ENCODE measurements around the gene RNF187. TPM values are rescaled to one million over a fixed set of nuclear protein-coding genes. Genes with fewer than 3 reads are reported as not detected.

RNF187 gene
- total RNA-seq, 1 experiment from 2014 or later, result 141 TPM

- peak overlapping the region; percentile 100 for H3K27ac Mint-ChIP-seq
- H3K9me3 Mint-ChIP-seq, result no peaks in the 10 kb centered on the region
- H3K4me1 Mint-ChIP-seq, result peaks cover 27% of the 10 kb centered on the region
- CTCF ChIA-PET, result interaction anchor here (1.3 to 2.2 kb wide), 2 partner anchors 30 to 63 kb away, joined by 3 to 7 read pairs; no protein-coding TSS in a partner anchor
- DNase-seq (ENCODE audit: low spot score), result no peak
- peaks cover 1% of the 10 kb centered on the region; the same call in 1 of the 2 replicates for H3K27me3 Mint-ChIP-seq (ENCODE audit: low read depth)
- POLR2A ChIA-PET, result interaction anchor here (0.9 to 3.1 kb wide), 4 partner anchors 8 to 50 kb away, joined by 4 to 52 read pairs (median 8); partner anchors contain the start of gene TRIM11
- H3K4me3 Mint-ChIP-seq, result peak overlapping the region; percentile 96
- ATAC-seq, result no peak
- TF ChIP-seq IRF2 (CRISPR knock-in tag; IDR thresholded peaks at IDR 0.05; ENCODE audit: borderline replicate concordance, low read depth) (no peak), AR (CRISPR knock-in tag; IDR thresholded peaks at IDR 0.05) (no peak), HMGA2 (CRISPR knock-in tag; IDR thresholded peaks at IDR 0.05) (no peak), MYBL2 (CRISPR knock-in tag; IDR thresholded peaks at IDR 0.05) (no peak), JUN (CRISPR knock-in tag; IDR thresholded peaks at IDR 0.05) (no peak), ETV6 (CRISPR knock-in tag; IDR thresholded peaks at IDR 0.05) (no peak), ZNF263 (CRISPR knock-in tag; IDR thresholded peaks at IDR 0.05; ENCODE audit: low read depth) (no peak), GRHL2 (CRISPR knock-in tag; IDR thresholded peaks at IDR 0.05; ENCODE audit: insufficient replicate concordance, severe bottlenecking) (no peak), ZNF317 (CRISPR knock-in tag; IDR thresholded peaks at IDR 0.05; ENCODE audit: borderline replicate concordance, low read depth) (no peak), ZNF219 (CRISPR knock-in tag; IDR thresholded peaks at IDR 0.05; ENCODE audit: borderline replicate concordance) (no peak), ZNF671 (CRISPR knock-in tag; IDR thresholded peaks at IDR 0.05) (no peak), ATF3 (CRISPR knock-in tag; conservative IDR thresholded peaks at IDR 0.05) (no peak), ZNF281 (CRISPR knock-in tag; IDR thresholded peaks at IDR 0.05) (no peak), ESRRA (CRISPR knock-in tag; IDR thresholded peaks at IDR 0.05; ENCODE audit: borderline replicate concordance) (no peak), RORB (CRISPR knock-in tag; IDR thresholded peaks at IDR 0.05) (no peak), ATF6 (CRISPR knock-in tag; IDR thresholded peaks at IDR 0.05) (no peak), ERG (CRISPR knock-in tag; IDR thresholded peaks at IDR 0.05) (no peak), FOXP1 (CRISPR knock-in tag; IDR thresholded peaks at IDR 0.05; ENCODE audit: borderline replicate concordance) (no peak), NFYB (CRISPR knock-in tag; conservative IDR thresholded peaks at IDR 0.05; ENCODE audit: low read depth) (no peak)
- peaks cover 3% of the 10 kb centered on the region; the same call in 1 of the 2 replicates for H3K36me3 Mint-ChIP-seq
Observed at GRCh38 chr1:228456252-228457016, 30.7 kb upstream of the RNF187 start.

Measured in WTC11 (cell line).